Stomach (tissue), 9 donors: Measurements from ENCODE around the gene RIMBP2. TPM values are rescaled to one million over a fixed set of nuclear protein-coding genes. Genes with fewer than 3 reads are reported as not detected.

Experiments
- DNase-seq, 2 donors: peaks; one replicate each; pipeline versions ENCODE4 v3.0.0 to v3.0.0-alpha.2; 2013 to 2019
- H3K27ac ChIP-seq, 5 donors: fragments of 200-600 bp in 4 of 5; sonication (generic) in 4 of 5; one replicate each; pipeline ENCODE4 v1.5.1; 2013 to 2019; ENCODE audit warnings: mild to moderate bottlenecking in 1 of 5, moderate library complexity in 1 of 5
- H3K27me3 ChIP-seq, 3 donors: fragments of 200-600 bp; sonication (generic); one replicate each; pipeline ENCODE4 v1.5.1; 2017 to 2019; ENCODE audit warnings: mixed run types in 1 of 3
- H3K36me3 ChIP-seq, 4 donors: fragments of 200-600 bp; sonication (generic); 1 replicate in 3 of 4; 2 replicates in 1 of 4; pipeline ENCODE4 v1.5.1; 2016 to 2019
- H3K4me1 ChIP-seq, 4 donors: fragments of 200-600 bp; sonication (generic); one replicate each; pipeline ENCODE4 v1.5.1; 2016 to 2019
- H3K4me3 ChIP-seq, 4 donors: fragments of 200-600 bp; sonication (generic) in 3 of 4; one replicate each; pipeline ENCODE4 v1.5.1; 2016 to 2019; ENCODE audit warnings: mild to moderate bottlenecking in 1 of 4
- H3K9me3 ChIP-seq, 4 donors: fragments of 200-600 bp; sonication (generic); one replicate each; pipeline ENCODE4 v1.5.1; 2016 to 2019
- EP300 ChIP-seq: sonication (generic); formaldehyde crosslinking; IDR thresholded peaks from one replicate; pipeline ENCODE4 v1.6.1; 2017; ENCODE audit warnings: antibody characterized with exemption
- POLR2A ChIP-seq, 4 donors: fragments of 450-650 bp; IDR thresholded peaks; one replicate each; pipeline ENCODE4 v1.6.1; 2016; ENCODE audit warnings: antibody characterized with exemption in 4 of 4, control low read depth in 2 of 4, mild to moderate bottlenecking in 1 of 4, moderate library complexity in 1 of 4
- POLR2AphosphoS5 ChIP-seq, 3 donors: sonication (generic); formaldehyde crosslinking; IDR thresholded peaks; one replicate each; pipeline ENCODE4 v1.6.1; 2016; ENCODE audit warnings: antibody characterized with exemption in 3 of 3
- WGBS, 5 donors: extraction: QIAGEN DNeasy Blood & Tissue Kit in 3 of 5; methylation state at CpG; one replicate each; pipeline versions ENCODE4 v1.1.5 to v1.1.7; 2013 to 2018; 5-methylcytosine and 5-hydroxymethylcytosine counted together
- intact Hi-C: fragments of 100-400 bp; cut with DNase I; formaldehyde crosslinking; loops from one replicate; pipeline ENCODE4 v1.15.1; 2023; ENCODE audit warnings: low total_unique reads
- polyA plus RNA-seq, 3 donors: library from polyadenylated mRNA; stranded (reverse); fragments of 200-250 nt; gene quantifications; one replicate each; pipeline ENCODE4 v1.2.3, GENCODE V29; 2013
- total RNA-seq, 5 donors: library from RNA; depleted of rRNA; stranded (reverse); fragments of >200 nt; gene quantifications; one replicate each; pipeline versions ENCODE4 v1.1.0 to v1.2.3, GENCODE V29; 2014 to 2016
- TF ChIP-seq, protein P1 (sequence below), 7 experiments: fragments of 450-650 bp in 4 of 7; fragments of 200-600 bp in 3 of 7; sonication (generic) in 3 of 7; IDR thresholded peaks; one replicate each; pipeline ENCODE4 v1.5.1; 2016 to 2019; ENCODE audit warnings: antibody characterized with exemption in 7 of 7, control low read depth in 2 of 7, mild to moderate bottlenecking in 1 of 7
- donor health status: healthy with polysubstance abuse.
- donor health status: Bipolar disorder and iron deficiency.
- donor health status: healthy.

The RIMBP2 gene
- total and polyA plus RNA-seq, 8 donors: 0.75 to 44.6 (median 5.6) TPM

DNA sequence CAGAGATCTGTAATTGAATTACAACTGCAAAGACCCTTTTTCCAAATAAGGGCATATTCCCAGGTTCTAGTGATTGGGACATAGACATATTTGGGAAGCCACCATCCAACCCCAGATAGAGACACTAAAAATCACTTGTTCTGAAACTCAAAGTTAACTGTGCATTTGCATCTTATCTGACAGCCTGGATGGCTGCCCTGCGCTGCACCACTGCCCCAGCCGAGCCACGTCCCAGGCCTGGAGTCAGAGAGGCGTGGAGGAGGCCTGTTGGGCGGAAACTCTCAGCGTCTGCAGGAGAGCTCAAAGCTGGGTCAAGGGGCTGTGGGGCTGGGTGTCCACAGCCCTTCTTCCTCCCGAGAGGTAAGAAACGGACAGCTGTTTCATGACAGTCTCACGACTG is 124.4 kb downstream of the RIMBP2 start:
- Histone ChIP-seq H3K36me3 (no peaks in the 10 kb centered on the region), H3K27ac (no peak overlapping the region), H3K4me1 (no peaks in the 10 kb centered on the region), H3K9me3 (peaks cover 0 to 15% (median 3%) of the 10 kb centered on the region in 4 donors), H3K4me3 (no peak overlapping the region), H3K27me3 (peaks cover 0 to 4% (median 0%) of the 10 kb centered on the region in 3 donors)
- no peak for DNase-seq
- TF ChIP-seq POLR2A (IDR thresholded peaks at IDR 0.05) (no peak), POLR2AphosphoS5 (IDR thresholded peaks at IDR 0.05) (no peak), EP300 (no peak)
- TF ChIP-seq, protein P1, sequence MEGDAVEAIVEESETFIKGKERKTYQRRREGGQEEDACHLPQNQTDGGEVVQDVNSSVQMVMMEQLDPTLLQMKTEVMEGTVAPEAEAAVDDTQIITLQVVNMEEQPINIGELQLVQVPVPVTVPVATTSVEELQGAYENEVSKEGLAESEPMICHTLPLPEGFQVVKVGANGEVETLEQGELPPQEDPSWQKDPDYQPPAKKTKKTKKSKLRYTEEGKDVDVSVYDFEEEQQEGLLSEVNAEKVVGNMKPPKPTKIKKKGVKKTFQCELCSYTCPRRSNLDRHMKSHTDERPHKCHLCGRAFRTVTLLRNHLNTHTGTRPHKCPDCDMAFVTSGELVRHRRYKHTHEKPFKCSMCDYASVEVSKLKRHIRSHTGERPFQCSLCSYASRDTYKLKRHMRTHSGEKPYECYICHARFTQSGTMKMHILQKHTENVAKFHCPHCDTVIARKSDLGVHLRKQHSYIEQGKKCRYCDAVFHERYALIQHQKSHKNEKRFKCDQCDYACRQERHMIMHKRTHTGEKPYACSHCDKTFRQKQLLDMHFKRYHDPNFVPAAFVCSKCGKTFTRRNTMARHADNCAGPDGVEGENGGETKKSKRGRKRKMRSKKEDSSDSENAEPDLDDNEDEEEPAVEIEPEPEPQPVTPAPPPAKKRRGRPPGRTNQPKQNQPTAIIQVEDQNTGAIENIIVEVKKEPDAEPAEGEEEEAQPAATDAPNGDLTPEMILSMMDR (IDR thresholded peaks at IDR 0.05): no peak
- 60 to 71% (median 61%) methylated on average over 9 of the region's 9 CpGs for WGBS, 5 donors
- intact Hi-C loops: no loop called here

DNA sequence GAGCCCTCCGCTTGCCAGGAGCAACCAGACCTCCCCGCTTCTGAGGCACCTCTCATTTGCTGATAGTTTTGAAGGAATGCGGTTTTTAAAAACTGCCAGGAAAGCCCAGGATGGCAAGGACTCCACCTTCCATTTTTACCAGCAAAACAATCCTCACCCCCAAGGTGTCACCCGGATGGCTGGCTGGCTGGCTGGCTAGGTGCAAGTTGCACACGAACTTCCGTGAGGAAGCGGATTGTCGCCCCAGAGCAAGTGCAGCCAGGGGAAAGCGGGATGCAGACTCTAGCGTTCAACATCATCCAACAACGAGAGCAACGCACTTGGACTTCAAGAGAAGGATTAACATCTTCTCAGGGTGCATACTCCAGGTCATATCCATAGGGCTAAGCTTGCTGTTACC is 125.4 kb downstream of the RIMBP2 start:
- Histone ChIP-seq H3K9me3 (peaks cover 0 to 7% (median 0%) of the 10 kb centered on the region in 4 donors), H3K27me3 (peaks cover 0 to 4% (median 0%) of the 10 kb centered on the region in 3 donors), H3K36me3 (no peaks in the 10 kb centered on the region), H3K27ac (no peak overlapping the region), H3K4me1 (no peaks in the 10 kb centered on the region), H3K4me3 (no peak overlapping the region)
- intact Hi-C loops: no loop called here
- 74 to 84% (median 83%) methylated on average over 12 of the region's 12 CpGs for WGBS, 5 donors
- no peak for DNase-seq
- no peak for TF ChIP-seq POLR2AphosphoS5 (IDR thresholded peaks at IDR 0.05)
- no peak for TF ChIP-seq EP300
- TF ChIP-seq, protein P1 (IDR thresholded peaks at IDR 0.05): no peak
- TF ChIP-seq POLR2A (IDR thresholded peaks at IDR 0.05): no peak

DNA sequence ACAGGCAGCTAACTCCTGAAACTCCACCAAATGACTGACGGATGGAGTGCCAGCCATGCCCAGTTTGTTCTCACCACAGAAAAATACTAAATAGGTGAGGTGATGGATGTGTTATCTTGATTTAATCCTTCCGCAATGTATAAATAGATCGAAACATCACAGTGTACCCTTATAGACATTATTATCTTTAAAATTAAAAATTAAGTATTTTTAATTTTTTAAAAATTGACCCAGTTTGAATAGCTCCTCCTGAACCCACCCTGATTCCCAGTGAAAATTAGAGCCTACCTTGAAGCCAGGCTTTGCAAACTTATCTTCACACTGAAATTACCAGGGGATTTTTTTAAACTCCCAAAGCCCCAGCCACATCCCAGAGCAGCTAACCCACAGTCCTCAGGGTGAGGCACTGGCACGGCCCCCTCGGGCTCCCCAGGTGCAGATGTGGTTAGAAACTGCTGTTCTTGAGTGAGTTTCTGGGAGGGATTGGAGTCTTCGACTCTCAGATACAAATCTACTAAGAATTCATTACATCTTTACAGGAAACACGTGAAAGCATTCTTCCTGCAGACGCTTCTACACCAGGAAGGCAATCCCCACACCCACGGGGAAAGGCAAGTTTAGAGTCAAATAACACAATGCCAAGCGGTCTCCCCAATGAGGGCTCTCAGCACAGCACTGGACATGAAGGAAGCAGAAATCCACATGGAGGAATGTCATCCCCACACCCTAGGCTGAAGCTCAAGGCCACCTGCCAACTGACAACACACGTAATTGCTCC is 126.4 kb downstream of the RIMBP2 start:
- intact Hi-C loops: no loop called here
- Histone ChIP-seq H3K36me3 (no peaks in the 10 kb centered on the region), H3K27ac (no peak overlapping the region), H3K4me1 (no peaks in the 10 kb centered on the region), H3K27me3 (peaks cover 0 to 4% (median 0%) of the 10 kb centered on the region in 3 donors), H3K9me3 (peaks cover 0 to 13% (median 0%) of the 10 kb centered on the region in 4 donors), H3K4me3 (no peak overlapping the region)
- no peak for DNase-seq
- TF ChIP-seq POLR2AphosphoS5 (IDR thresholded peaks at IDR 0.05) (no peak), POLR2A (IDR thresholded peaks at IDR 0.05) (no peak), EP300 (no peak)
- TF ChIP-seq, protein P1 (IDR thresholded peaks at IDR 0.05): no peak
- 54 to 62% (median 56%) methylated on average over 11 of the region's 11 CpGs for WGBS, 5 donors

DNA sequence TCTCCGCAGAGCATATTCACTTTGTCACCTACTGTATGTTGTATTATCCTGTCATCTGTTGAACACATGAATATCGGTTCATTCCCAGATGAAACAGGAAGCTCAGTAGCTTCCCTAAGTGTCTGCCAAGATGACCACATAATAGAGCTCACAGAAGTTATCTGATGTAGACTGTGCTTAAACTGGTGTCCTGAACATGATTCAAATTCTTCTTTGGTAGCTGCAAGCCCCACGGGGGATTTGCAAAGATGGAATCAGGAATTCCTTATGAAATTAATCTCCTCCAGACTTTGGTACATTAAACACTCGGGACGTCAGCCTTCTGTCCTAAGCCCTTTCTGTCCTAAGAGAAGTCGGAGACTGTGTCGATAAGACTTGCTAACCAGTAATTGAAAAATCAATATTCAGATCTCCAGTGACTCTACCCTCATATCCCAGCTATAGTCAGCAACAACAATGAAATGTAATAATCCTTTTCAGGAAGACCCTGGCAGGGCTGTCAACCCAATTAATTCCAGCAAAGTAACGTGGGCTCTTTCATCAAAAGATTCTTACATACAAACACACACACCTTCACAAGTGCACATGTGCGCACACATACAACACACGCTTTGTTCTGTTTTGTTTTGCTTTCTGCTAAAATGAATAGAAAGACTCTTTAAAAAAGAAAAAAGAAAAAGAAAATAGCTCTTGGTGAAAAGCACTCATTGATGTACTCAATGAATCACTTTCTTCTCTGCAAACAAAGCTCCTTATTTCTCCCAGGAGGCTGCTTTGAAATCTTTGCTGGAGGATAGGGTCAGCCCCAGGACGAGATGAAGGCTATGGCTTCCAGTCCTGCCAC is 127.2 kb downstream of the RIMBP2 start:
- TF ChIP-seq POLR2A (IDR thresholded peaks at IDR 0.05): no peak
- TF ChIP-seq, protein P1 (IDR thresholded peaks at IDR 0.05): no peak
- TF ChIP-seq POLR2AphosphoS5 (IDR thresholded peaks at IDR 0.05): no peak
- TF ChIP-seq EP300: no peak
- peaks cover 0 to 13% (median 0%) of the 10 kb centered on the region in 4 donors for H3K9me3 ChIP-seq
- H3K27me3 ChIP-seq: peaks cover 0 to 4% (median 0%) of the 10 kb centered on the region in 3 donors
- intact Hi-C loops: no loop called here
- H3K27ac ChIP-seq: no peak overlapping the region
- no peak overlapping the region for H3K4me3 ChIP-seq
- WGBS, 5 donors: 57 to 66% (median 61%) methylated on average over 11 of the region's 11 CpGs
- H3K4me1 ChIP-seq: no peaks in the 10 kb centered on the region
- DNase-seq: no peak
- no peaks in the 10 kb centered on the region for H3K36me3 ChIP-seq
